Renal pelvis (tissue), 4 donors: Measurements from ENCODE around the gene NDOR1. TPM values are rescaled to one million over a fixed set of nuclear protein-coding genes. Genes with fewer than 3 reads are reported as not detected.
"Not testable (repeated sequence)": the region's sequence is repeated elsewhere in the genome, so short reads cannot be mapped to it uniquely, and the experiment has no call there.

Experiments used
- DNase-seq: peaks from one replicate; pipeline ENCODE4 v3.0.0-alpha.2; 2013
- polyA plus RNA-seq, 3 donors: library from polyadenylated mRNA; unstranded; fragments of 120-200 nt; gene quantifications; one replicate each; pipeline ENCODE4 v1.2.1, GENCODE V29; 2013; ENCODE audit not compliant: insufficient read length in 3 of 3

Gene NDOR1
- polyA plus RNA-seq, 3 donors = 13.3 to 18.9 (median 17.2) TPM

DNA sequence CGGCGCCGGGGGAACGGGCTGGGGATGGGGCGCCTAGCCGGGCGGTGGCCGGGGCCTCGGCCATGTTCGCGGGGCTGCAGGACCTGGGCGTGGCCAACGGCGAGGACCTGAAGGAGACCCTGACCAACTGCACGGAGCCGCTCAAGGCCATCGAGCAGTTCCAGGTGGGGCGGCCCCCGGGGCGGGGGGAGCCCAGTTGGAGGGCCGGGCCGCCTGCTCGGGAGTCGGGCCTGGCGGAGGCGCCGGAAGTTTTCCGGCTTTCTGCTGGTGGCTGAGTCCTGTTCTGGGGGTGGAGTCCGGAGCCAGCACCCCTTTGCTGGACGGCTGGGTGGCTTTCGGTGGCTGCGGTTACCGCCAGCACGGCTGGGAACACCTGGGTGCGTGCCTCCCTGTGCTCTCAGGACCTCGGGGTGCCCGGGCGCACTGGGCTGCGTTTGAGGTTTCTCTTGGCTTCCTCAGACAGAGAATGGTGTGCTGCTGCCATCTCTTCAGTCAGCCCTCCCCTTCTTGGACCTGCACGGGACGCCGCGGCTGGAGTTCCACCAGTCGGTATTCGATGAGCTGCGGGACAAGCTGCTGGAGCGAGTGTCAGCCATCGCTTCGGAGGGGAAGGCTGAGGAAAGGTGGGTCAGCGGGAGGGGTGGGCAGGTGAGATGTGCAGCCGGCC, 50.1 kb downstream of the NDOR1 start:
- no peak for DNase-seq

DNA sequence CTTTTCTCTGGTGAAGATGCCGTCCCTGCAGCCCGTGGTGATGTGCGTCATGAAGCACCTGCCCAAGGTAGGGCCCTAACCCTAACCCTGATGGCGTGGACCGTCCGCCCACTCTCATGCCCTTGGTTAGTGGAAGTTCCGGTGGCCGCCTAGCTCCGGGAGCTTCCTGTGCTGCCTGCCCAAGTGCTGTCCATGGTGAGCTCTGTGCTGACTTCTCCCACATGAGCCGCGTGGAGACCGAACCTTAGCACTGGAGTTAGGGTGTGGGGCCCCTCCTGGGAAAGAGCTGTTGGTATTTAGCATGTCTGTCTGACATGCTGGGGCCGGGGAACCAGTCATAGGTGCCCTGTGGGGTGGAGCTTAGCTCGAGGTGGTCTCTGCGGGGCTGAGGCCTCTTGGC, 50.9 kb downstream of the NDOR1 start:
- DNase-seq = no peak

DNA sequence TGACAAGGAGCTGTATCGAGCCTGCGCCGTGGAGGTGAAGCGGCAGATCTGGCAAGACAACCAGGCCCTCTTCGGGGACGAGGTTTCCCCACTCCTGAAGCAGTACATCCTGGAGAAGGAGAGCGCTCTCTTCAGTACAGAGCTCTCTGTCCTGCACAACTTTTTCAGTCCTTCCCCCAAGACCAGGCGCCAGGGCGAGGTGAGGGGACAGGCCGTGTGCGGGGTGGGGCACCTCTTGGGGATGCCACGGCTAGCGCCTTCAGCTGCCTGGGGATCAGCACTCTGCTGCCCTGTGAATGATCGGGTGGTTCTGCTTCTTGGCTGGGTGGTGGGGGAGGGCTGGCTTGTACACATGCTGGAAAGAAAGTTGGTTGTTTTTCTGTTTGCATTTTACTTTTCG, 51.4 kb downstream of the NDOR1 start:
- no peak for DNase-seq

DNA sequence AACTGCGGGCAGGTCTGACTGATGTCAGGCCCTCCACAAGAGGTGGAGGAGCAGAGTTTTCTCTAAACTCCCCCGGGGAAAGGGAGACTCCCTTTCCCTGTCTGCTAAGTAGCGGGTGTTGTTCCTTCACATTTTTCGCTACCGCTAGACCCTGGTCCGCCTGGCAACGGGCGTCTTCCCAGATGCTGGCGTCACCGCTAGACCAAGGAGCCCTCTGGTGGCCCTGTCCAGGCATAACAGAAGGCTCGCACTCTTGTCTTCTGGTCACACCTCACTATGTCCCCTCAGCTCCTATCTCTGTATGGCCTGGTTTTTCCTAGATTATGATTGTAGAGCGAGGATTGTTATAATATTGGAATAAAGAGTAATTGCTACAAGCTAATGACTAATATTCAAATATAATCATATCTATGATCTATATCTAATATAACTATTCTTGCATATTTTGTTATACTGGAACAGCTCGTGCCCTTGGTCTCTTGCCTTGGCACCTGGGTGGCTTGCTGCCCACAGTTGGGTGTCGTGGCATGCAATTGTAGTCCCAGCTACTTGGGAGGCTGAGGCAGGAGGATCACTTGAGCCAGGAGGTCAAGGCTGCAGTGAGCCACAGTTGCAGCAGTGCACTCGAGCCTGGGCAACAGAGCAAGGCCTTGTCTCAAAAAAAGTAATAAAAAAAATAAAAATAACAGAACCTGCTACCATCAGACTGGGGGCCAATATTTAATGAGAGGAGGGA, 56.8 kb downstream of the NDOR1 start:
- not testable (repeated sequence) for DNase-seq

DNA sequence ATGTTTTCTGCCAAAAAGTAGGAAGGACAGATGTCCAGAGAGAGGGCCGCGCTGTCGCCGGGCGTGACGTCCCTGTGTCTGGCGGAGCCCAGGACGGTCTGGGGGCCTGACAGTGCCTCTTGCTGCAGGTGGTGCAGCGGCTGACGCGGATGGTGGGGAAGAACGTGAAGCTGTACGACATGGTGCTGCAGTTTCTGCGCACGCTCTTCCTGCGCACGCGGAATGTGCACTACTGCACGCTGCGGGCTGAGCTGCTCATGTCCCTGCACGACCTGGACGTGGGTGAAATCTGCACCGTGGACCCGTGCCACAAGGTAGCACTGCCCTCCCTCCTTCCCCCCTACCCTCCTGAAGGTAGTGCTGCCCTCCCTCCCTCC, 57.4 kb downstream of the NDOR1 start:
- DNase-seq = no peak

DNA sequence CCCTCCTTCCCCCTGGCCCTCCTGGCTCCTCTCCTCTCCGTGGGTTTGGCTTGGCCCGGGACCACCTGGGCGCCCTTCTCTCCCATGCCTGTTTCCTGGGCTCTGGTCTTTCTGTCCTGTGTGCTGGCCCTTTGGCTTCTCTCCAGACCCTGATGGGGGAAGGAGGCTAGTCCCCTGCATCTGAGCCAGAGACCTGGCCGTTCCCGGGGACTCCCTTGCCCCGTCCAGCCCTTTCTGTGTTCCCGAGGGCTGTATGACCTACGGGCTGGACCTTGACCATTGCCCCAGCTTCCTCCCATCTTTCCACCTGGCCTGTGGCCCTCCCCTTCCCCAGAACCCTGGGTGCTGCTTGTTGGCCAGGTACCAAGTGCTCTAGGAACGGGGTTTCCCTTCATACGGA, 58.0 kb downstream of the NDOR1 start:
- DNase-seq = no peak

DNA sequence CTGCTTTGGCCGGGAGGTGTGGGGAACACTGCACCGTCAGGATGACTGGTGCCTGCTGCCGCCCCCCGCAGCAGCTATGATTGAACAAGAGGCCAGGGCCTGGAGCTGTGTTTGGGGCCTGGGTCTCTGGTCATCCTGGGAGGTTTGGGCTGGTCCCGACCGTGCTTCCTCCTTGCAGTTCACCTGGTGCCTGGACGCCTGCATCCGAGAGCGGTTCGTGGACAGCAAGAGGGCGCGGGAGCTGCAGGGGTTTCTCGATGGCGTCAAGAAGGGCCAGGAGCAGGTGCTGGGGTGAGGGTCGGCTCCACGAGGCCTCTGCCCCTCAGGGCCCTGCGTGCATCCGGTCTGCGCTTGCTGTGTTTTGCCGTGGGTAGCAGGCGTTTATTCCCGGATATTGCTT, 58.6 kb downstream of the NDOR1 start:
- DNase-seq = no peak

DNA sequence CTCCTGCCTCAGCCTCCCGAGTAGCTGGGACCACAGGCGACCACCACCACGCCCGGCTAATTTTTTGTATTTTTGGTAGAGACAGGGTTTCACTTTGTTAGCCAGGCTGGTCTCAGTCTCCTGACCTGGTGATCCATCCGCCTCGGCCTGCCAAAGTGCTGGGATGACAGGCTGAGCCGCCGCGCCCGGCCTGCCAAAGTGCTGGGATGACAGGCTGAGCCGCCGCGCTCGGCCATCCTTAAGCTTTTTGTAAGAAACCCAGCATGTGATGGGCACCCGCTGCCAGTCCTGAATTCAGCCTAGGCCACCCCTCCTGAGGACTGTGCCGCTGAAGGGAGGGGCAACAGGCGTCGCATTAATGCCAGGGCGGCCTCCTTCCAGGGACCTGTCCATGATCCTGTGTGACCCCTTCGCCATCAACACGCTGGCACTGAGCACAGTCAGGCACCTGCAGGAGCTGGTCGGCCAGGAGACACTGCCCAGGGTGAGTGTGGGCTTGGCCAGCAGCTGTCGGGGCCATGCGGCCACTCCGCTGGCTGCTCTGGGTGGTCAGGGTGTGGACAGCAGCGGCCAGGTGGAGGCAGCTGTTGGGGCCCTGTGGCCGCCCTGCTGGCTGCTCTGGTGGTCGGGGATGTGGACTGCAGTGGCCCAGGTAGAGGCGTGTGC, 60.1 kb downstream of the NDOR1 start:
- DNase-seq = no peak

DNA sequence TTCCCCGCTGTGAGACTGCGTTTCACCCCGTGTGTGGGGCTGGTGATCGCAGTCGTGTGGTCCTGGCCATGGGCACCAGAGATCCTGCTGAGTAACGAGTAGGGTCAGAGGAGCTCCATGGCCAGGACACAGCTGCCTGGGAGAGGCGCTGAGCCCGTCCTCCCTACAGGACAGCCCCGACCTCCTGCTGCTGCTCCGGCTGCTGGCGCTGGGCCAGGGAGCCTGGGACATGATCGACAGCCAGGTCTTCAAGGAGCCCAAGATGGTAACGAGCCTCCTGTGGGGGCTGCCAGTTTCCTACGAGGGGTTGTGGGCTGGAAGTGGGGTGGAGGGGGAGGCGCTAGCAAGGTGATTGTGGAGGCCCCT, 60.6 kb downstream of the NDOR1 start:
- DNase-seq = no peak

Other genes starting within 250 kb of the NDOR1 start
- gene PTGDS, start 228.2 kb upstream of the NDOR1 start, polyA plus RNA-seq = 10 to 100 TPM; 52.6 to 87.9 (median 87.8) TPM
- under 1 TPM; 0.18 to 0.38 (median 0.36) TPM for gene LCNL1, start 222.7 kb upstream of the NDOR1 start, polyA plus RNA-seq
- gene PAXX, start 213.3 kb upstream of the NDOR1 start, polyA plus RNA-seq = 10 to 100 TPM; 33.4 to 40.8 (median 40.4) TPM
- under 1 TPM; 0.29 to 0.57 (median 0.47) TPM for gene CLIC3, start 209.1 kb upstream of the NDOR1 start, polyA plus RNA-seq
- 10 to 100 TPM; 56.6 to 68.7 (median 63.6) TPM for gene ABCA2, start 177.5 kb upstream of the NDOR1 start, polyA plus RNA-seq
- under 1 TPM in 1 of 3 donors, not detected in 2; 0.18 TPM for gene FUT7, start 173.6 kb upstream of the NDOR1 start, polyA plus RNA-seq
- 10 to 100 TPM; 28.3 to 38.5 (median 32.0) TPM for gene NPDC1, start 159.5 kb upstream of the NDOR1 start, polyA plus RNA-seq
- 1 to 10 TPM; 5.5 to 7.4 (median 7.3) TPM for gene ENTPD2, start 151.6 kb upstream of the NDOR1 start, polyA plus RNA-seq
- 10 to 100 TPM in 1 of 3 donors, 1 to 10 TPM in 2; 8.0 to 10.4 (median 10.0) TPM for gene SAPCD2, start 135.1 kb upstream of the NDOR1 start, polyA plus RNA-seq
- 1 to 10 TPM; 5.4 to 8.6 (median 6.3) TPM for gene UAP1L1, start 128.2 kb upstream of the NDOR1 start, polyA plus RNA-seq
- 10 to 100 TPM; 56.7 to 71.5 (median 64.7) TPM for gene MAN1B1, start 118.7 kb upstream of the NDOR1 start, polyA plus RNA-seq
- gene DPP7, start 91.0 kb upstream of the NDOR1 start, polyA plus RNA-seq = 10 to 100 TPM; 24.0 to 29.6 (median 27.7) TPM
- under 1 TPM in 1 of 3 donors, not detected in 2; 0.36 TPM for gene GRIN1, start 66.5 kb upstream of the NDOR1 start, polyA plus RNA-seq
- gene LRRC26, start 35.6 kb upstream of the NDOR1 start, polyA plus RNA-seq = under 1 TPM in 1 of 3 donors, not detected in 2; 0.34 TPM
- gene TMEM210, start 33.6 kb upstream of the NDOR1 start, polyA plus RNA-seq = not detected
- gene ANAPC2, start 17.1 kb upstream of the NDOR1 start, polyA plus RNA-seq = 10 to 100 TPM; 46.2 to 55.9 (median 51.3) TPM
- 10 to 100 TPM; 55.4 to 69.1 (median 65.3) TPM for gene SSNA1, start 17.0 kb upstream of the NDOR1 start, polyA plus RNA-seq
- gene TPRN, start 5.0 kb upstream of the NDOR1 start, polyA plus RNA-seq = 10 to 100 TPM; 14.6 to 23.2 (median 22.0) TPM
- gene TMEM203, start 52 bp upstream of the NDOR1 start, polyA plus RNA-seq = 10 to 100 TPM; 41.9 to 47.5 (median 44.7) TPM
- 10 to 100 TPM; 12.8 to 13.8 (median 13.2) TPM for gene RNF208, start 16.5 kb downstream of the NDOR1 start, polyA plus RNA-seq
- 10 to 100 TPM; 10.9 to 17.0 (median 16.3) TPM for gene CYSRT1, start 19.5 kb downstream of the NDOR1 start, polyA plus RNA-seq
- gene RNF224, start 21.8 kb downstream of the NDOR1 start, polyA plus RNA-seq = 10 to 100 TPM; 10.1 to 15.2 (median 13.8) TPM
- gene SLC34A3, start 25.2 kb downstream of the NDOR1 start, polyA plus RNA-seq = 10 to 100 TPM; 10.3 to 12.1 (median 11.4) TPM
- 100 to 1,000 TPM; 383 to 516 (median 420) TPM for gene TUBB4B, start 35.6 kb downstream of the NDOR1 start, polyA plus RNA-seq
- gene STPG3, start 45.6 kb downstream of the NDOR1 start, polyA plus RNA-seq = 1 to 10 TPM; 2.8 to 3.9 (median 3.9) TPM
- gene NELFB, start 49.6 kb downstream of the NDOR1 start, polyA plus RNA-seq = 10 to 100 TPM; 57.3 to 65.4 (median 61.7) TPM
- 1 to 10 TPM; 5.8 to 8.1 (median 7.3) TPM for gene TOR4A, start 72.0 kb downstream of the NDOR1 start, polyA plus RNA-seq
- 1 to 10 TPM; 7.4 to 9.7 (median 8.5) TPM for gene NRARP, start 96.6 kb downstream of the NDOR1 start, polyA plus RNA-seq
- 10 to 100 TPM; 16.0 to 25.3 (median 25.2) TPM for gene EXD3, start 217.5 kb downstream of the NDOR1 start, polyA plus RNA-seq
- gene NOXA1, start 217.7 kb downstream of the NDOR1 start, polyA plus RNA-seq = 10 to 100 TPM in 2 of 3 donors, 1 to 10 TPM in 1; 6.7 to 12.3 (median 10.7) TPM
- 1 to 10 TPM in 1 of 3 donors, under 1 TPM in 2; 0.61 to 1.0 (median 0.86) TPM for gene ENTPD8, start 235.7 kb downstream of the NDOR1 start, polyA plus RNA-seq